ENCODE data around the gene CD79B. TPM values are rescaled to one million over a fixed set of nuclear protein-coding genes. Genes with fewer than 3 reads are reported as not detected.

The CD79B gene
- polyA plus RNA-seq, 10 donors: 1.9 to 4.1 (median 3.1) TPM

Other genes with a start within 250 kb of the CD79B start
- gene LIMD2, start 232.2 kb downstream of the CD79B start, polyA plus RNA-seq (ENCODE audit: insufficient read length in 10 of 10): 10 to 100 TPM in 4 of 10 donors, 1 to 10 TPM in 6; 6.1 to 24.9 (median 8.7) TPM
- 10 to 100 TPM; 19.1 to 46.5 (median 27.4) TPM for gene STRADA, start 190.5 kb downstream of the CD79B start, polyA plus RNA-seq (ENCODE audit: insufficient read length in 10 of 10)
- gene CCDC47, start 158.7 kb downstream of the CD79B start, polyA plus RNA-seq (ENCODE audit: insufficient read length in 10 of 10): 10 to 100 TPM; 49.1 to 61.7 (median 56.2) TPM
- 100 to 1,000 TPM in 6 of 10 donors, 10 to 100 TPM in 4; 76.6 to 144 (median 106) TPM for gene DDX42, start 158.2 kb downstream of the CD79B start, polyA plus RNA-seq (ENCODE audit: insufficient read length in 10 of 10)
- gene PSMC5, start 104.9 kb downstream of the CD79B start, polyA plus RNA-seq (ENCODE audit: insufficient read length in 10 of 10): 100 to 1,000 TPM in 8 of 10 donors, 10 to 100 TPM in 2; 90.1 to 125 (median 107) TPM
- gene FTSJ3, start 104.7 kb downstream of the CD79B start, polyA plus RNA-seq (ENCODE audit: insufficient read length in 10 of 10): 10 to 100 TPM; 29.7 to 38.3 (median 33.2) TPM
- 10 to 100 TPM; 26.3 to 45.2 (median 30.7) TPM for gene SMARCD2, start 89.6 kb downstream of the CD79B start, polyA plus RNA-seq (ENCODE audit: insufficient read length in 10 of 10)
- gene CSH2, start 58.7 kb downstream of the CD79B start, polyA plus RNA-seq (ENCODE audit: insufficient read length in 10 of 10): 10 to 100 TPM in 2 of 10 donors, 1 to 10 TPM in 7, not detected in 1; 1.2 to 27.5 (median 5.8) TPM
- gene GH2, start 50.4 kb downstream of the CD79B start, polyA plus RNA-seq (ENCODE audit: insufficient read length in 10 of 10): under 1 TPM in 3 of 10 donors, not detected in 7; 0.16 to 0.98 (median 0.76) TPM
- 10 to 100 TPM in 4 of 10 donors, 1 to 10 TPM in 5, not detected in 1; 2.0 to 42.4 (median 7.8) TPM for gene CSH1, start 35.8 kb downstream of the CD79B start, polyA plus RNA-seq (ENCODE audit: insufficient read length in 10 of 10)
- gene CSHL1, start 21.1 kb downstream of the CD79B start, polyA plus RNA-seq (ENCODE audit: insufficient read length in 10 of 10): under 1 TPM in 4 of 10 donors, not detected in 6; 0.60 to 0.98 (median 0.70) TPM
- gene GH1, start 13.5 kb downstream of the CD79B start, polyA plus RNA-seq (ENCODE audit: insufficient read length in 10 of 10): under 1 TPM in 1 of 10 donors, not detected in 9; 0.19 TPM
- gene SCN4A, start 40.6 kb upstream of the CD79B start, polyA plus RNA-seq (ENCODE audit: insufficient read length in 10 of 10): 10 to 100 TPM; 11.6 to 52.0 (median 38.1) TPM
- gene PRR29, start 66.0 kb upstream of the CD79B start, polyA plus RNA-seq (ENCODE audit: insufficient read length in 10 of 10): 1 to 10 TPM; 1.9 to 3.7 (median 2.6) TPM
- 10 to 100 TPM; 19.1 to 36.9 (median 27.9) TPM for gene ICAM2, start 88.3 kb upstream of the CD79B start, polyA plus RNA-seq (ENCODE audit: insufficient read length in 10 of 10)
- gene ERN1, start 197.8 kb upstream of the CD79B start, polyA plus RNA-seq (ENCODE audit: insufficient read length in 10 of 10): 1 to 10 TPM; 3.0 to 7.1 (median 5.3) TPM

All from muscle of back (tissue), 10 donors.